OCI-LY7 (cell line): ENCODE measurements around the gene MPV17. TPM values are rescaled to one million over a fixed set of nuclear protein-coding genes. Genes with fewer than 3 reads are reported as not detected.

Experiments used
- BruUV-seq: library from RNA; stranded (reverse); fragments of 400-500 nt; replicated peaks from 2 replicates; lab custom pipeline; 2021; lab: Mats Ljungman, UMichigan
- CTCF ChIA-PET: fragments of 300-600 bp; sonication (Branson Sonifier 250); formaldehyde crosslinking; loops from one replicate; lab custom pipeline; 2022; ENCODE audit warnings: antibody characterized with exemption; ENCODE audit not compliant: unreplicated experiment; lab: Charles Lee
- POLR2A ChIA-PET: fragments of 300-600 bp; sonication (Branson Sonifier 250); formaldehyde crosslinking; loops from one replicate; lab custom pipeline; 2022; ENCODE audit warnings: antibody characterized with exemption; lab: Charles Lee
- DNase-seq: peaks from one replicate; pipeline ENCODE4 v3.0.0-alpha.2; 2015; ENCODE audit warnings: low spot score
- H2AFZ ChIP-seq: fragments of 200-600 bp; sonication (generic), shearing (Covaris generic); 2 replicates; pipeline ENCODE4 v1.6.1; 2014; ENCODE audit warnings: mild to moderate bottlenecking, antibody characterized with exemption, low read length, moderate library complexity
- H3K27ac ChIP-seq: fragments of 200-600 bp; sonication (generic); 2 replicates; pipeline ENCODE4 v1.5.1; 2014; ENCODE audit warnings: mixed run types, low read depth, mild to moderate bottlenecking, moderate library complexity, low read length, inconsistent platforms; ENCODE audit not compliant: poor library complexity, severe bottlenecking
- H3K36me3 ChIP-seq: fragments of 200-600 bp; sonication (generic); 2 replicates; pipeline ENCODE4 v1.6.1; 2014; ENCODE audit warnings: mild to moderate bottlenecking, antibody characterized with exemption, low read length, moderate library complexity, mixed read lengths; ENCODE audit not compliant: insufficient read depth
- H3K4me1 ChIP-seq: fragments of 200-600 bp; sonication (generic); 2 replicates; pipeline ENCODE4 v1.5.1; 2014; ENCODE audit warnings: mild to moderate bottlenecking, low read length; ENCODE audit not compliant: insufficient read depth, poor library complexity, severe bottlenecking
- H3K4me2 ChIP-seq: fragments of 200-600 bp; sonication (generic); 2 replicates; pipeline ENCODE4 v1.6.1; 2014; ENCODE audit warnings: mild to moderate bottlenecking, low read length
- H3K4me3 ChIP-seq: fragments of 200-600 bp; sonication (generic); 2 replicates; pipeline ENCODE4 v1.5.1; 2014; ENCODE audit warnings: mild to moderate bottlenecking, low read depth, low read length; ENCODE audit not compliant: poor library complexity, severe bottlenecking
- H3K79me2 ChIP-seq: fragments of 200-600 bp; sonication (generic); 2 replicates; pipeline ENCODE4 v1.6.1; 2016; ENCODE audit warnings: low read depth, mild to moderate bottlenecking, low read length, moderate library complexity, mixed read lengths; ENCODE audit not compliant: insufficient read depth
- H3K9me2 ChIP-seq: fragments of 200-600 bp; sonication (generic); 2 replicates; pipeline ENCODE4 v1.6.1; 2016; ENCODE audit warnings: mild to moderate bottlenecking, low read length, mixed read lengths; ENCODE audit not compliant: insufficient read depth
- H3K9me3 ChIP-seq: fragments of 200-600 bp; sonication (generic); 2 replicates; pipeline ENCODE4 v1.6.1; 2014; ENCODE audit warnings: mild to moderate bottlenecking, mixed run types, low read length, mixed read lengths
- H4K20me1 ChIP-seq: fragments of 200-600 bp; sonication (generic); 2 replicates; pipeline ENCODE4 v1.6.1; 2014; ENCODE audit warnings: mild to moderate bottlenecking, antibody characterized with exemption, low read length, moderate library complexity, mixed read lengths; ENCODE audit not compliant: insufficient read depth
- EZH2phosphoT487 ChIP-seq: fragments of 200-600 bp; sonication (generic); IDR thresholded peaks from 2 replicates; pipeline ENCODE4 v1.6.1; 2018; ENCODE audit warnings: low read depth, borderline replicate concordance, mild to moderate bottlenecking, mixed run types, antibody characterized with exemption, low read length, moderate library complexity, mixed read lengths
- intact Hi-C: fragments of 100-400 bp; cut with micrococcal nuclease; formaldehyde crosslinking; loops from one replicate; pipeline ENCODE4 v1.10.0; 2022; ENCODE audit not compliant: unreplicated experiment
- total RNA-seq, 2 experiments: library from RNA; depleted of rRNA in 1 of 2; stranded (reverse); fragments of >200 nt in 1 of 2; shearing (Covaris generic) in 1 of 2; gene quantifications; 2 replicates each; pipeline ENCODE4 v1.2.3, GENCODE V29; 2014 to 2022
- TF ChIP-seq, protein P1 (sequence below): fragments of 200-600 bp; sonication (generic); conservative IDR thresholded peaks from 2 replicates; pipeline ENCODE4 v1.5.1; 2014; ENCODE audit warnings: mild to moderate bottlenecking, antibody characterized with exemption, low read length, moderate library complexity, mixed read lengths

The MPV17 gene
- total RNA-seq, 2 experiments from 2014 or later: 63.9 to 109 TPM

DNA sequence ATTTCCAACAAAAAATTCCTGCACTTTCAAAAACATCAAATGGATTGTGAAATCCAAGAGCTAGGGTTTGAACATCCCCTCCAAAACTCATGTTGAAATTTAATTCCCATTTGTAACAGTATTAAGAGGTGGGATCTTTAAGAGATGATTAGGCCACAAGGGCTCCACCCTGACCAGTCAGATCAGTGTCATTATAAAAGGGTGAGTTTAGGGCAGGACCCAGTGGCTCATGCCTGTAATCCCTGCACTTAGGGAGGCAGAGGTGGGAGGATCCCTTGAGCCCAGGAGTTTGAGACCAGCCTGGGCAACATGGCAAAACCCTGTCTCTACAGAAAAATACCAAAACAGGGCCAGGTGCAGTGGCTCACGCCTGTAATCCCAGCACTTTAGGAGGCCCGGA, 24.7 kb upstream of the MPV17 start:
- TF ChIP-seq, protein P1, sequence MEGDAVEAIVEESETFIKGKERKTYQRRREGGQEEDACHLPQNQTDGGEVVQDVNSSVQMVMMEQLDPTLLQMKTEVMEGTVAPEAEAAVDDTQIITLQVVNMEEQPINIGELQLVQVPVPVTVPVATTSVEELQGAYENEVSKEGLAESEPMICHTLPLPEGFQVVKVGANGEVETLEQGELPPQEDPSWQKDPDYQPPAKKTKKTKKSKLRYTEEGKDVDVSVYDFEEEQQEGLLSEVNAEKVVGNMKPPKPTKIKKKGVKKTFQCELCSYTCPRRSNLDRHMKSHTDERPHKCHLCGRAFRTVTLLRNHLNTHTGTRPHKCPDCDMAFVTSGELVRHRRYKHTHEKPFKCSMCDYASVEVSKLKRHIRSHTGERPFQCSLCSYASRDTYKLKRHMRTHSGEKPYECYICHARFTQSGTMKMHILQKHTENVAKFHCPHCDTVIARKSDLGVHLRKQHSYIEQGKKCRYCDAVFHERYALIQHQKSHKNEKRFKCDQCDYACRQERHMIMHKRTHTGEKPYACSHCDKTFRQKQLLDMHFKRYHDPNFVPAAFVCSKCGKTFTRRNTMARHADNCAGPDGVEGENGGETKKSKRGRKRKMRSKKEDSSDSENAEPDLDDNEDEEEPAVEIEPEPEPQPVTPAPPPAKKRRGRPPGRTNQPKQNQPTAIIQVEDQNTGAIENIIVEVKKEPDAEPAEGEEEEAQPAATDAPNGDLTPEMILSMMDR: no peak
- TF ChIP-seq EZH2phosphoT487: no peak
- Histone ChIP-seq H2AFZ (no peak overlapping the region), H3K4me1 (peaks cover 14% of the 10 kb centered on the region), H3K36me3 (peaks cover 41% of the 10 kb centered on the region), H3K27ac (no peak overlapping the region), H3K9me2 (no peaks in the 10 kb centered on the region), H3K9me3 (no peaks in the 10 kb centered on the region), H3K4me2 (no peak overlapping the region), H3K4me3 (no peak overlapping the region), H3K79me2 (peaks cover 71% of the 10 kb centered on the region), H4K20me1 (no peaks in the 10 kb centered on the region)
- POLR2A ChIA-PET: interaction anchor here (0.6 kb wide), 3 partner anchors 236 to 385 kb away, joined by 3 to 4 read pairs (median 3); no protein-coding TSS in a partner anchor
- DNase-seq: no peak
- BruUV-seq: no TSS peak
- intact Hi-C loops: no loop called here
- CTCF ChIA-PET: no interaction called here

- H3K4me1 ChIP-seq: no peaks in the 10 kb centered on the region
- TF ChIP-seq, protein P1: no peak
- no peak for TF ChIP-seq EZH2phosphoT487
- no peak overlapping the region for H3K27ac ChIP-seq
- no peaks in the 10 kb centered on the region for H3K79me2 ChIP-seq
- no peaks in the 10 kb centered on the region for H4K20me1 ChIP-seq
- no peaks in the 10 kb centered on the region for H3K9me2 ChIP-seq
- intact Hi-C loops: no loop called here
- no peak overlapping the region for H2AFZ ChIP-seq
- DNase-seq: no peak
- POLR2A ChIA-PET: interaction anchor here (0.6 kb wide), 1 partner anchor 100 kb away, joined by 3 read pairs; no protein-coding TSS in a partner anchor
- no peaks in the 10 kb centered on the region for H3K9me3 ChIP-seq
- no peak overlapping the region for H3K4me3 ChIP-seq
- H3K4me2 ChIP-seq: no peak overlapping the region
- no TSS peak for BruUV-seq
- H3K36me3 ChIP-seq: peaks cover 91% of the 10 kb centered on the region
- CTCF ChIA-PET: no interaction called here
Measured at GRCh38 chr2:27336173-27336572, 13.3 kb upstream of the MPV17 start.

- Histone ChIP-seq H4K20me1 (no peaks in the 10 kb centered on the region), H2AFZ (no peak overlapping the region), H3K9me3 (no peaks in the 10 kb centered on the region), H3K4me2 (no peak overlapping the region), H3K27ac (no peak overlapping the region), H3K79me2 (no peaks in the 10 kb centered on the region), H3K4me3 (no peak overlapping the region), H3K9me2 (no peaks in the 10 kb centered on the region), H3K4me1 (no peaks in the 10 kb centered on the region), H3K36me3 (peaks cover 91% of the 10 kb centered on the region)
- DNase-seq: no peak
- POLR2A ChIA-PET: interaction anchor here (0.5 kb wide), 1 partner anchor 19 kb away, joined by 3 read pairs; no protein-coding TSS in a partner anchor
- BruUV-seq: no TSS peak
- TF ChIP-seq, protein P1: no peak
- TF ChIP-seq EZH2phosphoT487: no peak
- CTCF ChIA-PET: no interaction called here
- intact Hi-C loops: no loop called here
Measured at GRCh38 chr2:27335311-27335710, 12.4 kb upstream of the MPV17 start.
